Erythroblast (primary cell): ENCODE measurements around the gene SYNE3.

Experiments used
- GATA1 ChIP-seq: IDR thresholded peaks from 2 replicates; pipeline ENCODE4 v1.6.1; 2011; ENCODE audit warnings: low read depth, mild to moderate bottlenecking, control low read depth, low read length, moderate library complexity
- POLR2A ChIP-seq: IDR thresholded peaks from 2 replicates; pipeline ENCODE4 v1.6.1; 2011; ENCODE audit warnings: mild to moderate bottlenecking, low read length

DNA sequence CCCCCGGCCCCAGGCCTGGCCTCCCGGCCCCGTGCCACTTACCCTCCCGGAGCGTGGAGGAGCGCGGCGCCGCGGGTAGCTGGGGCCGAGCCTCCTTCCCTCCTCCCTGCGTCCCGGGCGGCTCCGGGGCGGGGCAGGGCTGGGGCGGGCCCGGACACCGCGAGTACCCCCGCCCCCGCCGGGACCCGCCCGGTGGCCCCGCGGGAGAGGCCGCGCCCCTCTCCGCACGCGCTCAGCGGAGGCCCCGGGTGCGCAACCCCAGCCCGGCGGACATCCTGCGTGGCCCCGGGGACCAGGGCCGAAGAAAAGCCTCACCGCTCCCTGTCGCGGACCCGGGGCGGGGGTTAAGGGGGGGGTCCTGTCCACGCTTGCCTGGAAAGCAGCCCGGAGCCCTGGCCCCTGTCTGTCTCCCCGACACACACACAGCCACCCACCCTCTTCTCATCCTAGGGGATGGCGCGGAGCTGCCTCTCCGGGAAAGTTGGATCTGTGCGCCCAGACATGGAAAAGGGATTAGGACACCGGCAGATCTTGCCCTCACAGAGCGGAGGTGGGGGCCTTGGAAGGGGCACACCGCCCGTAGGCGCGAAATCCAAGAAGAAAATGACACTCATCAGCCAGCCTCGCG is at the start of gene SYNE3:
- TF ChIP-seq POLR2A (no peak), GATA1 (no peak)
